ENCODE measurements around the gene NT5M. TPM values are rescaled to one million over a fixed set of nuclear protein-coding genes. Genes with fewer than 3 reads are reported as not detected.

NT5M gene
- 0.29 and 0.44 TPM in 2 replicates for total RNA-seq

DNA sequence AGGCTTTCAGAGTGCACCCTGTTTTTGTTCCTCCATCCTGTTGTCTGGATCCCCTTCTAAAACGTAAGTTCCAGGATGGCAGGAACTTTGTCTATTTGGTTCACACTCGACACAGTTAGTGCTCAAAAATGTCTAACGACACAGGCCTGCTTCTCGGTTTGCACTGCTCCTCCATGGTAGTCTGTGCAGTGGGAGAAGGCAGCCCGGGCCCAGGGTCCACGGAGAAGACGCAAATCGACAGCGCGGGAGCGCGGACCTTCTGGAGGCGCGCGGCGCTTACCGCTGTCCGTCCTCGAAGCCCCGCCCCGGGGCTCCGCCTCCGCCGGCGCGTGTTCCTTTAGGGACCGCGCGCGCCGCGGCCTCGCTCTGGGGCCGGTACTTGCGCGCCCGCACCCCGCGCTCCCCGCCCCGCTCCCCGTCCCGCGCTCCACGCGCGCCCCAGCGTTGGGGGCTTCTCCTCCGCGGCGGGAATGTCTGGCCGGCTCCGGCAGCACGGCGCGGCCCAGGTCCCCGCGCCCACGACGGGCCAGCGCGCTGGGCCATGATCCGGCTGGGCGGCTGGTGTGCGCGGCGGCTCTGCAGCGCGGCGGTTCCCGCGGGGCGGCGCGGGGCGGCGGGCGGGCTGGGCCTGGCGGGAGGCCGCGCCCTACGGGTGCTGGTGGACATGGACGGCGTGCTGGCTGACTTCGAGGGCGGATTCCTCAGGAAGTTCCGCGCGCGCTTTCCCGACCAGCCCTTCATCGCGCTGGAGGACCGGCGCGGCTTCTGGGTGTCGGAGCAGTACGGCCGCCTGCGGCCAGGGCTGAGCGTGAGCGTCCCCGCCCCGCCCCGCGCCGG lies at the start of gene NT5M:
NT5M (plus strand) TSS at position 364 of the 837 bp plus-strand sequence; CDS start at position 542, 178 bp downstream.

DNA sequence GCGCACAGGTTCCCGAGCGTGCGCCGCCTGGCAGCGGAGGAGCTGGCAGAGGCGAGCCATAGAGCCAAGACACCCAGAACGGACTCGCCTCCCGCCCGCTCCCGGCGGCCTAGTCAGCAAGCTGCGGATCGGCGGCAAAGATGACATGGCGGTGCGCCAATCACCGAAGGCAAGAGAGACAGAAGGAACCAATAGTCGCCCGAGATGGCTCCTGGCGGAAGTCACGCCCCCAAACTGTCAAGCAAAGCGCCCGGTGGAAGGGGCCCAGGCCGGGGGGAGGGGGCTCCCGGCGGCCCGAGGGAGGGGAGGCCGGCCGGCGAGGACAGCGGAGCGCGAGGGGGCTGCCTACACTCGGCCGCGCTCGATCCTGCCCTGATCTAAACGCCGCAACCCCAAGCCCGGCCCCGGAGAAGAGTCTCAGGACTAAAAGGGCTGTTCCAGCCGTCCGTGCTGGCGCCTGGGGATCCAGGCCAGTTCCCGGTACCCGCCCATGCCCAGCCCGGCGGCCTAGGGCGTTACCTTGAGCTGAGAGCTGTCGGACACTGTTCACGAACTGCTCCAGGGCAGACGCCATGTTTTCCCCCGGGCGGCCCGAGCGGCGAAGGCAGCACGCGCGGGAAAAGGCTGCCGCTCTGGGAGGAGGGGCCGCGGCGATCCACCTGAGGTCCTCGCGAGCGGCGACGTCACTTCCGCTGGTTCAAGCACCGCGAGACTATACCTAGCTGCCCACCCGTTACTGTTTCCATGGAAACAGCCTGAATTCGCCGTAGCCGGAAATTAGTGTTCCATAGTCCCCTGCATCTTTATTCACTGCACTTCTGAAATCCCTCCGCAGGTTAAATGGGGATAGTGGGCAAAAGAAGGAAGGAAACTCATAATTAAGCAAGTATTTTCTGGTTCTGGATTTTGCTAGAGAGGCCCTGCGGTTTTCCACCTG lies 22.3 kb upstream of the NT5M start, which contains the start of gene COPS3:
COPS3 (minus strand) TSS at position 634 of the 937 bp plus-strand sequence; CDS start at position 574, 60 bp downstream.

Other genes with a start within 250 kb of the NT5M start
- gene PLD6, start 97.0 kb upstream of the NT5M start, total RNA-seq = 3.4 and 4.8 TPM in 2 replicates
- 57.3 and 81.0 TPM in 2 replicates for gene FLCN, start 66.2 kb upstream of the NT5M start, total RNA-seq
- 87.1 and 136 TPM in 2 replicates for gene COPS3, start 22.1 kb upstream of the NT5M start, total RNA-seq
- 10.1 and 13.0 TPM in 2 replicates for gene MED9, start 173.6 kb downstream of the NT5M start, total RNA-seq
- gene RASD1, start 193.0 kb downstream of the NT5M start, total RNA-seq = 1.1 and 2.2 TPM in 2 replicates

All from placental pericyte (primary cell).